Ishikawa (cell line): ENCODE results near the gene PSMG4.

Source experiments
- CEBPB ChIP-seq: IDR thresholded peaks from 2 replicates; pipeline ENCODE4 v1.6.1; 2012
- CREB1 ChIP-seq: IDR thresholded peaks from 2 replicates; pipeline ENCODE4 v1.6.1; 2012; ENCODE audit warnings: low read depth
- EP300 ChIP-seq: IDR thresholded peaks from 2 replicates; pipeline ENCODE4 v1.6.1; 2012; ENCODE audit warnings: borderline replicate concordance
- FOXM1 ChIP-seq: IDR thresholded peaks from 2 replicates; pipeline ENCODE4 v1.6.1; 2012; ENCODE audit warnings: low read depth, borderline replicate concordance
- NFIC ChIP-seq: IDR thresholded peaks from 2 replicates; pipeline ENCODE4 v1.6.1; 2012
- RAD21 ChIP-seq: IDR thresholded peaks from 2 replicates; pipeline ENCODE4 v1.6.1; 2012; ENCODE audit warnings: low read depth
- TAF1 ChIP-seq: IDR thresholded peaks from 2 replicates; pipeline ENCODE4 v1.6.1; 2012; ENCODE audit warnings: low read depth, mild to moderate bottlenecking
- TCF12 ChIP-seq: IDR thresholded peaks from 2 replicates; pipeline ENCODE4 v1.6.1; 2012; ENCODE audit warnings: low read depth
- YY1 ChIP-seq: IDR thresholded peaks from 2 replicates; pipeline ENCODE4 v1.6.1; 2012; ENCODE audit warnings: low read depth
- ZBTB7A ChIP-seq: IDR thresholded peaks from 2 replicates; pipeline ENCODE4 v1.6.1; 2012; ENCODE audit warnings: low read depth
- TF ChIP-seq, protein P1 (sequence below): IDR thresholded peaks from 2 replicates; pipeline ENCODE4 v1.6.1; 2012

- TF ChIP-seq ZBTB7A (no peak), FOXM1 (no peak), TAF1 (no peak), CEBPB (no peak), CREB1 (no peak), RAD21 (no peak), YY1 (no peak), TCF12 (no peak), NFIC (no peak), EP300 (no peak)
- TF ChIP-seq, protein P1, sequence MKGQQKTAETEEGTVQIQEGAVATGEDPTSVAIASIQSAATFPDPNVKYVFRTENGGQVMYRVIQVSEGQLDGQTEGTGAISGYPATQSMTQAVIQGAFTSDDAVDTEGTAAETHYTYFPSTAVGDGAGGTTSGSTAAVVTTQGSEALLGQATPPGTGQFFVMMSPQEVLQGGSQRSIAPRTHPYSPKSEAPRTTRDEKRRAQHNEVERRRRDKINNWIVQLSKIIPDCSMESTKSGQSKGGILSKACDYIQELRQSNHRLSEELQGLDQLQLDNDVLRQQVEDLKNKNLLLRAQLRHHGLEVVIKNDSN: no peak
These were observed 14.3 kb downstream of the PSMG4 start for GRCh38 chr6:3272911-3273547.
